ENCODE data around the gene ASB6. TPM values are rescaled to one million over a fixed set of nuclear protein-coding genes. Genes with fewer than 3 reads are reported as not detected.

ASB6 gene
- total RNA-seq, 4 donors from 2014 or later, result 14.9 to 25.5 (median 22.4) TPM

- Histone ChIP-seq H3K4me1 (peaks cover 0 to 75% (median 49%) of the 10 kb centered on the region in 4 donors), H3K27me3 (no peaks in the 10 kb centered on the region), H3K36me3 (no peaks in the 10 kb centered on the region), H3K27ac (peak overlapping the region; percentile 87 to 96 (median 93)), H3K4me3 (peak overlapping the region; percentile 40 to 73 (median 54)), H3K9me3 (no peaks in the 10 kb centered on the region)
- TF ChIP-seq POLR2A (IDR thresholded peaks at IDR 0.05), result no peak
- TF ChIP-seq CTCF (IDR thresholded peaks at IDR 0.05), result no peak
- no peak for TF ChIP-seq EP300 (IDR thresholded peaks at IDR 0.05)
- 12 to 20% methylated on average over 13 to 17 of the region's 30 CpGs for WGBS, 2 donors
- peak in 1 of 2 donors; percentile 47 for DNase-seq (ENCODE audit: low spot score in 2 of 2)
Measured at GRCh38 chr9:129609486-129610212, 32.3 kb downstream of the ASB6 start.

DNA sequence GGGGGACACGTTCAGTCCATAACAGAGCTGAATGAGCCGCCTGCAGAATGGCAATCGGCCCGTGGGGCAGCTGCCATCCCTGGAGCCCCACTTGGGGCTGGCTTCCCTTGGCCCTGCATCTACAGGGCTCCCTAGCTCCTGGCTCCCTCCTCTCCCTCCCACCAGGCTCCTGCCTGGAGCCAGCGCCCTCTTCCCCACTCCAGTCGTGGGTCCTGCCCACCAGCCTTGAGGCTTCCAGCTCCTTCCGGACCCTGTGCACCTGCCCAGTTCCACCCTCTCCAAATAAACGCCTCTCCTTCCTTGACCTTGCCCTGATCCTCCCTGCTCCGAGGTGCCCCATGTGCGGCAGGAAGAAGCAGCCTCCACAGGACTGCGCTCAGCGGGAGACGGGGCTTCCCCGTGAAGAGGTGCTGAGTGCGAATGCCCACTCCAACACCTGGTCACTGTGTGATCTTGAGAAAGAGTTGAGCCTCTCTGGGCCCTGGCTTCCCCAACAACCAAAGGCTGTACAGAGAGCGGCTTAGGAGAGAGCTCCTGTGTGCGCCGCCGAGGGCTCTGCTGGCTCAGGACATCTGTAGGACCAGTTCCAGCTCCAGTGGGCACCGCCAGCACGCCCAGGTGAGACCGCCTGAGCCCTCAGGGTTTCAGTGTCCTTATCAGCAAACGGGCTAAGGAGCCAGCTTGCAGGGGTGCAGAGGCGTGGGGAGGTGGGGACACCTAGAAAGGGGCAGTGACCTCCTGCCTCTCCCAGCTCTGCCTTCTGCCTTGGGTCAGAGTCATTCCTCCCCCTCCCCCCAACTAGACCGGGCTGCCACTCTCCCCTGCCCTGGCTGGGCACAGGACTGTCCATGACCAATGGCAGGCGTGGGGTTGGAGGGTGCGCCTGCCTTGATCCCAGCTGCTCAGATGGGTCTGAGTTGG is 33.1 kb downstream of the ASB6 start:
- H3K4me1 ChIP-seq, result peaks cover 0 to 69% (median 45%) of the 10 kb centered on the region in 4 donors
- H3K4me3 ChIP-seq, result no peak overlapping the region
- no peaks in the 10 kb centered on the region for H3K27me3 ChIP-seq
- peak overlapping the region; percentile 87 to 96 (median 93) for H3K27ac ChIP-seq
- no peaks in the 10 kb centered on the region for H3K9me3 ChIP-seq
- WGBS, 2 donors, result 79 to 83% methylated on average over 22 to 24 of the region's 27 CpGs
- TF ChIP-seq EP300 (IDR thresholded peaks at IDR 0.05) (no peak), POLR2A (IDR thresholded peaks at IDR 0.05) (no peak), CTCF (IDR thresholded peaks at IDR 0.05) (no peak)
- no peak for DNase-seq (ENCODE audit: low spot score in 2 of 2)
- no peaks in the 10 kb centered on the region for H3K36me3 ChIP-seq

- Histone ChIP-seq H3K36me3 (no peaks in the 10 kb centered on the region), H3K27me3 (no peaks in the 10 kb centered on the region), H3K4me3 (no peak overlapping the region), H3K4me1 (peaks cover 0 to 64% (median 40%) of the 10 kb centered on the region in 4 donors), H3K27ac (peak overlapping the region; percentile 87 to 96 (median 93)), H3K9me3 (no peaks in the 10 kb centered on the region)
- DNase-seq (ENCODE audit: low spot score in 2 of 2), result no peak
- TF ChIP-seq CTCF (IDR thresholded peaks at IDR 0.05), result no peak
- TF ChIP-seq EP300 (IDR thresholded peaks at IDR 0.05), result no peak
- TF ChIP-seq POLR2A (IDR thresholded peaks at IDR 0.05), result no peak
- 67 to 74% methylated on average over 4 to 6 of the region's 6 CpGs for WGBS, 2 donors
Measured at GRCh38 chr9:129607027-129607387, 34.9 kb downstream of the ASB6 start.

DNA sequence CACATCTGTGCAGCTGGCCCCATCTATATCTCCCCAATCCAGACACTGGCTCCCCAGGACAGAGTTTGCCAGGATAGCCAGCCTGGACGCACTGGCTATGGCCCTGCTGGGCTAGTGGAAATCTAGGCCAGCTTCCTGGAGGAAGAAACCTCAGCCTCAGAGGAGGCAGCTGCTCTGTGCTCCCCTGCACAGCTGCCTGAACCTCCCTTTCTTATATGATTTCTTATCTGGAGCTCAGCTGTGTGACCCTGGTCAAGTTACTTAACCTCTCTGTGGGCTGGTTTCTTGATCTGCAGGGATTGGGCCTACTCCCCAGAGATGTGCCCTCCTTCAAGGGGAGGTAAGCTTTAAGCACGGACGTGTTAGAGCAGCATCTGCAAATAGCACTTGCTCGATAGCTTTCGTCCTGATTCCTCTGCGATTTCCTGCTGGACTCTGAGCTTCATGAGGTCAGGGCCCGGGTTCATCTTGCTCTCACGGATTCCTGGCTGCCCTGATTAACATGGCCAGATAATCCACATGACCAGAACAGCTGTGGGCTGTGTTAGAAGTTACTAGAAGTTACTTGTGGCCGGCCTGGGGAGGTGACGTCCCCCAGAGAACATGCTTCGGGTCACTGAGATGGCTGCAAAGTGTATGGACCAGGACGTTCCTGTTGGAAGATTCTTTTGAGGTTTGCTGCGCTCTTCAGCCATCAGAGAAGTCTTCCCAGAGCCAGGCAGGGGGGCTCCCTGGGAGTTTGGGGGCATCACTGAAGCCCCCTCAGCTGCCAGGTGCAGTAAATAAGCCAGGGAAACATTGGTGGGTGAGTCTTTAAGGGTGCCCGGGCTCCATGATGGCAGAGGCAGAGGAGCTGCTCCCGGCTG is 35.6 kb downstream of the ASB6 start:
- 56 to 68% methylated on average over 14 to 15 of the region's 15 CpGs for WGBS, 2 donors
- Histone ChIP-seq H3K9me3 (no peaks in the 10 kb centered on the region), H3K4me1 (peaks cover 0 to 58% (median 34%) of the 10 kb centered on the region in 4 donors), H3K36me3 (no peaks in the 10 kb centered on the region), H3K4me3 (no peak overlapping the region), H3K27ac (peak overlapping the region; percentile 87 to 96 (median 93)), H3K27me3 (no peaks in the 10 kb centered on the region)
- TF ChIP-seq CTCF (IDR thresholded peaks at IDR 0.05) (no peak), POLR2A (IDR thresholded peaks at IDR 0.05) (no peak), EP300 (IDR thresholded peaks at IDR 0.05) (peak in 1 of 2 donors; percentile 41)
- DNase-seq (ENCODE audit: low spot score in 2 of 2), result peak in 1 of 2 donors; percentile 48
